HepG2 (cell line): Measurements from ENCODE around the gene SEPTIN2. TPM values are rescaled to one million over a fixed set of nuclear protein-coding genes. Genes with fewer than 3 reads are reported as not detected.

Experiments
- ARID5B ChIP-seq: IDR thresholded peaks from 2 replicates; pipeline ENCODE4 v1.4.0; 2020; ENCODE audit warnings: mild to moderate bottlenecking, missing genetic modification reagents
- MAZ ChIP-seq, 2 experiments: sonication (generic) in 1 of 2; formaldehyde crosslinking in 1 of 2; IDR thresholded peaks; 2 replicates each; pipeline versions ENCODE4 v1.5.0 to v1.6.1; 2012 to 2020; ENCODE audit warnings: low read depth in 2 of 2, mild to moderate bottlenecking in 2 of 2, borderline replicate concordance in 1 of 2, improper control_type of control experiment in 1 of 2, low read length in 1 of 2, missing genetic modification reagents in 1 of 2, moderate library complexity in 1 of 2
- NFAT5 ChIP-seq: sonication (generic); formaldehyde crosslinking; IDR thresholded peaks from 2 replicates; pipeline ENCODE4 v1.4.0; 2020; ENCODE audit warnings: missing genetic modification reagents
- ZBTB14 ChIP-seq: sonication (generic); formaldehyde crosslinking; IDR thresholded peaks from 2 replicates; pipeline ENCODE4 v1.4.0; 2020; ENCODE audit warnings: missing genetic modification reagents
- ZNF766 ChIP-seq: sonication (generic); formaldehyde crosslinking; IDR thresholded peaks from 2 replicates; pipeline ENCODE4 v1.5.0; 2020; ENCODE audit warnings: missing genetic modification reagents, borderline replicate concordance
- polyA plus RNA-seq, 8 experiments: library from polyadenylated mRNA; depleted of rRNA in 3 of 8; stranded (reverse) in 7 of 8; unstranded in 1 of 8; fragments of >200 nt; fragmentation: Illumina TruSeq in 4 of 8; extraction: Trizol in 4 of 8; gene quantifications; 2 replicates each; pipeline versions ENCODE4 v1.2.1 to v1.2.3, GENCODE V29; 2011 to 2016; ENCODE audit warnings: low read depth in 4 of 8, missing spikeins in 1 of 8, mixed read lengths in 1 of 8; ENCODE audit not compliant: insufficient read depth in 1 of 8
- total RNA-seq, 5 experiments: library from RNA; depleted of rRNA; stranded (reverse); fragments of >200 nt; fragmentation: Illumina TruSeq; extraction: Trizol; gene quantifications; 2 replicates each; pipeline ENCODE4 v1.2.3, GENCODE V29; 2016; ENCODE audit warnings: low read depth in 1 of 5
- TF ChIP-seq, protein P1 (sequence below): sonication (generic); formaldehyde crosslinking; IDR thresholded peaks from 2 replicates; pipeline ENCODE4 v1.4.0; 2020; ENCODE audit warnings: missing genetic modification reagents
- TF ChIP-seq, protein P2 (sequence below): sonication (generic); formaldehyde crosslinking; IDR thresholded peaks from 2 replicates; pipeline ENCODE4 v1.5.1; 2020; ENCODE audit warnings: mild to moderate bottlenecking, missing genetic modification reagents, moderate library complexity

The SEPTIN2 gene
- total and polyA plus RNA-seq, 2 of the 13 experiments (the other 11 are each of a cell fraction or from before 2014, with no cell fraction given) = 493 to 733 TPM

DNA sequence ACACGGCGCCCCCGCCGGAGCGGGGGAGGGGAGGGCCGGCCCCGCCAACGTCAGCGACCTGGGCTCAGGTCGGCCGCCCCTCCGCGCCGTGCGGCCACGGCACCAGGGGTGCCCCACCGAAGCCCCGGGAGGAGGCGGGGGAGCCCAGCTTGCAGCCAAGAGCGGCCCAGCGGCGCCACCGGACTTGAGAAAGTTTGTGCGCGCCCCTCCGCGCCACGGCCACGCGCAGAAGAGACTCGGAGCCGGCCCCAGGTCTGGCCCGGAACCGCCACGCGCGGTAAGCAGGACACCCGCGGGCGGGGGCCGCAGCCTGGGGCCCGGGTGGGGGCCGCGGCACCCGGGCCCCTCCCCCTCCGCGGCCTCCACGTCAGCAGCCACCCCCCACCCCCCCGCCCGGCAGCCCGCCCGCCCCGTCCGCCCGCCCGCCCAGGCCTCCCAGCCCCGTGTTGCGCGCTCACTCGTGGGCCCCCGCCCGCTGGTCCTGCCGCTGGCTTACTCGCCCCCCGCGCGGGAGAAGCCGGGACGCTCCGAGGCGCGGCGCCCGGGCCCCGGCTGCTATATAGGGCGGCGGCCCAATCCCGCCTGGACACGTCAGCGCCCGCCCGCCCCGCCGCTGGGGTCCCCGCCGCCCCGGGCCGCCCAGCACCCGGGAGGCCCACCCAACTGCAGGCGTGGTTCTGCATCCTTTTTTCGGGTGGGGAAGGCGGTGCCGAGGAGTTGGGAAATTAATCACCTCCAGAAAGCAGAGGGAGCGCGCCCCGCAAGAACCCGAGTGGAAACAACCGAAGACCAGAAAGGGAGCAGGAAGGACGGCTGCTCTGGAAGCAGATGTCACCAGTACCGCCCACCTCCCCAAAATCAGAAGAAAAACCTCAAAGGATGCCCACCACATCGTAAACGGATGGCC is 43.2 kb upstream of the SEPTIN2 start (continued):
- TF ChIP-seq ZBTB14 (CRISPR knock-in tag) = peak; percentile 12; the same call in 1 of the 2 replicates
- TF ChIP-seq NFAT5 (CRISPR knock-in tag) = 0 out of 2 replicates have a peak, but pooled peaks have one; percentile 50
- TF ChIP-seq, protein P1, sequence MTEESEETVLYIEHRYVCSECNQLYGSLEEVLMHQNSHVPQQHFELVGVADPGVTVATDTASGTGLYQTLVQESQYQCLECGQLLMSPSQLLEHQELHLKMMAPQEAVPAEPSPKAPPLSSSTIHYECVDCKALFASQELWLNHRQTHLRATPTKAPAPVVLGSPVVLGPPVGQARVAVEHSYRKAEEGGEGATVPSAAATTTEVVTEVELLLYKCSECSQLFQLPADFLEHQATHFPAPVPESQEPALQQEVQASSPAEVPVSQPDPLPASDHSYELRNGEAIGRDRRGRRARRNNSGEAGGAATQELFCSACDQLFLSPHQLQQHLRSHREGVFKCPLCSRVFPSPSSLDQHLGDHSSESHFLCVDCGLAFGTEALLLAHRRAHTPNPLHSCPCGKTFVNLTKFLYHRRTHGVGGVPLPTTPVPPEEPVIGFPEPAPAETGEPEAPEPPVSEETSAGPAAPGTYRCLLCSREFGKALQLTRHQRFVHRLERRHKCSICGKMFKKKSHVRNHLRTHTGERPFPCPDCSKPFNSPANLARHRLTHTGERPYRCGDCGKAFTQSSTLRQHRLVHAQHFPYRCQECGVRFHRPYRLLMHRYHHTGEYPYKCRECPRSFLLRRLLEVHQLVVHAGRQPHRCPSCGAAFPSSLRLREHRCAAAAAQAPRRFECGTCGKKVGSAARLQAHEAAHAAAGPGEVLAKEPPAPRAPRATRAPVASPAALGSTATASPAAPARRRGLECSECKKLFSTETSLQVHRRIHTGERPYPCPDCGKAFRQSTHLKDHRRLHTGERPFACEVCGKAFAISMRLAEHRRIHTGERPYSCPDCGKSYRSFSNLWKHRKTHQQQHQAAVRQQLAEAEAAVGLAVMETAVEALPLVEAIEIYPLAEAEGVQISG (CRISPR knock-in tag) = peak; percentile 55
- TF ChIP-seq ZNF766 (CRISPR knock-in tag) = 0 out of 2 replicates have a peak, but pooled peaks have one; percentile 53
- TF ChIP-seq MAZ (IDR thresholded peaks at IDR 0.05; ENCODE audit: borderline replicate concordance, low read depth, low read length) = no peak; the same call in 1 of the 2 replicates
- TF ChIP-seq MAZ (CRISPR knock-in tag; IDR thresholded peaks at IDR 0.05; ENCODE audit: low read depth) = peak; percentile 53
- TF ChIP-seq ARID5B (CRISPR knock-in tag) = peak; percentile 13; the same call in 1 of the 2 replicates
- TF ChIP-seq, protein P2, sequence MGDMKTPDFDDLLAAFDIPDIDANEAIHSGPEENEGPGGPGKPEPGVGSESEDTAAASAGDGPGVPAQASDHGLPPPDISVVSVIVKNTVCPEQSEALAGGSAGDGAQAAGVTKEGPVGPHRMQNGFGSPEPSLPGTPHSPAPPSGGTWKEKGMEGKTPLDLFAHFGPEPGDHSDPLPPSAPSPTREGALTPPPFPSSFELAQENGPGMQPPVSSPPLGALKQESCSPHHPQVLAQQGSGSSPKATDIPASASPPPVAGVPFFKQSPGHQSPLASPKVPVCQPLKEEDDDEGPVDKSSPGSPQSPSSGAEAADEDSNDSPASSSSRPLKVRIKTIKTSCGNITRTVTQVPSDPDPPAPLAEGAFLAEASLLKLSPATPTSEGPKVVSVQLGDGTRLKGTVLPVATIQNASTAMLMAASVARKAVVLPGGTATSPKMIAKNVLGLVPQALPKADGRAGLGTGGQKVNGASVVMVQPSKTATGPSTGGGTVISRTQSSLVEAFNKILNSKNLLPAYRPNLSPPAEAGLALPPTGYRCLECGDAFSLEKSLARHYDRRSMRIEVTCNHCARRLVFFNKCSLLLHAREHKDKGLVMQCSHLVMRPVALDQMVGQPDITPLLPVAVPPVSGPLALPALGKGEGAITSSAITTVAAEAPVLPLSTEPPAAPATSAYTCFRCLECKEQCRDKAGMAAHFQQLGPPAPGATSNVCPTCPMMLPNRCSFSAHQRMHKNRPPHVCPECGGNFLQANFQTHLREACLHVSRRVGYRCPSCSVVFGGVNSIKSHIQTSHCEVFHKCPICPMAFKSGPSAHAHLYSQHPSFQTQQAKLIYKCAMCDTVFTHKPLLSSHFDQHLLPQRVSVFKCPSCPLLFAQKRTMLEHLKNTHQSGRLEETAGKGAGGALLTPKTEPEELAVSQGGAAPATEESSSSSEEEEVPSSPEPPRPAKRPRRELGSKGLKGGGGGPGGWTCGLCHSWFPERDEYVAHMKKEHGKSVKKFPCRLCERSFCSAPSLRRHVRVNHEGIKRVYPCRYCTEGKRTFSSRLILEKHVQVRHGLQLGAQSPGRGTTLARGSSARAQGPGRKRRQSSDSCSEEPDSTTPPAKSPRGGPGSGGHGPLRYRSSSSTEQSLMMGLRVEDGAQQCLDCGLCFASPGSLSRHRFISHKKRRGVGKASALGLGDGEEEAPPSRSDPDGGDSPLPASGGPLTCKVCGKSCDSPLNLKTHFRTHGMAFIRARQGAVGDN = peak; percentile 46
